HEK293 (cell line): ENCODE results near the gene SFN.

Experiments used
- GLI2 ChIP-seq: fragments of 450-650 bp; formaldehyde crosslinking; IDR thresholded peaks from 2 replicates; pipeline ENCODE4; 2017; ENCODE audit warnings: missing biosample characterization, missing genetic modification characterization, low read depth, borderline replicate concordance
- INSM2 ChIP-seq: fragments of 450-650 bp; formaldehyde crosslinking; IDR thresholded peaks from 2 replicates; pipeline ENCODE4 v1.5.1; 2016; ENCODE audit warnings: missing biosample characterization, missing genetic modification characterization
- KLF8 ChIP-seq: fragments of 450-650 bp; formaldehyde crosslinking; IDR thresholded peaks from 2 replicates; pipeline ENCODE4 v1.5.1; 2016; ENCODE audit warnings: missing biosample characterization, missing genetic modification characterization
- PRDM6 ChIP-seq: fragments of 450-650 bp; formaldehyde crosslinking; IDR thresholded peaks from 2 replicates; pipeline ENCODE4 v1.5.1; 2017; ENCODE audit warnings: missing biosample characterization, missing genetic modification characterization
- YY2 ChIP-seq: fragments of 450-650 bp; formaldehyde crosslinking; IDR thresholded peaks from 2 replicates; pipeline ENCODE4 v1.5.1; 2016; ENCODE audit warnings: missing biosample characterization, missing genetic modification characterization
- ZBTB20 ChIP-seq: fragments of 450-650 bp; formaldehyde crosslinking; IDR thresholded peaks from 2 replicates; pipeline ENCODE4 v1.5.1; 2016; ENCODE audit warnings: missing biosample characterization, missing genetic modification characterization
- ZBTB8A ChIP-seq: fragments of 450-650 bp; formaldehyde crosslinking; IDR thresholded peaks from 2 replicates; pipeline ENCODE4 v1.5.1; 2016; ENCODE audit warnings: missing biosample characterization, missing genetic modification characterization
- ZEB2 ChIP-seq: fragments of 450-650 bp; formaldehyde crosslinking; IDR thresholded peaks from 2 replicates; pipeline ENCODE4 v1.5.1; 2016; ENCODE audit warnings: missing biosample characterization, missing genetic modification characterization
- ZNF146 ChIP-seq: fragments of 450-650 bp; formaldehyde crosslinking; IDR thresholded peaks from 2 replicates; pipeline ENCODE4 v1.5.1; 2016; ENCODE audit warnings: missing biosample characterization, missing genetic modification characterization
- ZNF16 ChIP-seq: fragments of 450-650 bp; formaldehyde crosslinking; IDR thresholded peaks from 2 replicates; pipeline ENCODE4 v1.5.1; 2016; ENCODE audit warnings: low read depth, missing biosample characterization, missing genetic modification characterization
- ZNF184 ChIP-seq: fragments of 450-650 bp; IDR thresholded peaks from 2 replicates; pipeline ENCODE4 v1.5.1; 2018; ENCODE audit warnings: missing biosample characterization, mild to moderate bottlenecking, missing genetic modification characterization
- ZNF335 ChIP-seq: fragments of 450-650 bp; formaldehyde crosslinking; conservative IDR thresholded peaks from 2 replicates; pipeline ENCODE4 v1.5.1; 2016; ENCODE audit warnings: missing biosample characterization, missing genetic modification characterization
- ZNF37A ChIP-seq: fragments of 450-650 bp; IDR thresholded peaks from 2 replicates; pipeline ENCODE4 v1.5.1; 2018; ENCODE audit warnings: missing biosample characterization, missing genetic modification characterization
- ZNF48 ChIP-seq: fragments of 450-650 bp; formaldehyde crosslinking; IDR thresholded peaks from 2 replicates; pipeline ENCODE4 v1.5.1; 2016; ENCODE audit warnings: missing biosample characterization, missing genetic modification characterization
- ZNF510 ChIP-seq: fragments of 450-650 bp; formaldehyde crosslinking; IDR thresholded peaks from 2 replicates; pipeline ENCODE4 v1.5.1; 2018; ENCODE audit warnings: mild to moderate bottlenecking, missing genetic modification characterization, missing biosample characterization; ENCODE audit not compliant: insufficient replicate concordance
- ZNF580 ChIP-seq: fragments of 450-650 bp; formaldehyde crosslinking; IDR thresholded peaks from 2 replicates; pipeline ENCODE4 v1.5.1; 2016; ENCODE audit warnings: missing biosample characterization, missing genetic modification characterization
- ZNF600 ChIP-seq: fragments of 450-650 bp; formaldehyde crosslinking; IDR thresholded peaks from 2 replicates; pipeline ENCODE4 v1.5.1; 2016; ENCODE audit warnings: missing biosample characterization, missing genetic modification characterization
- ZNF610 ChIP-seq: fragments of 450-650 bp; formaldehyde crosslinking; IDR thresholded peaks from 2 replicates; pipeline ENCODE4 v1.5.1; 2016; ENCODE audit warnings: missing biosample characterization, missing genetic modification characterization, borderline replicate concordance
- ZNF629 ChIP-seq: fragments of 450-650 bp; formaldehyde crosslinking; IDR thresholded peaks from 2 replicates; pipeline ENCODE4 v1.5.1; 2017; ENCODE audit warnings: missing biosample characterization, missing genetic modification characterization
- ZSCAN30 ChIP-seq: fragments of 450-650 bp; IDR thresholded peaks from 2 replicates; pipeline ENCODE4 v1.5.1; 2018; ENCODE audit warnings: missing biosample characterization, mild to moderate bottlenecking, missing genetic modification characterization, moderate library complexity
- ZXDB ChIP-seq: fragments of 450-650 bp; formaldehyde crosslinking; IDR thresholded peaks from 2 replicates; pipeline ENCODE4 v1.5.1; 2016; ENCODE audit warnings: missing biosample characterization, missing genetic modification characterization
- TF ChIP-seq, protein P1 (sequence below): fragments of 450-650 bp; formaldehyde crosslinking; IDR thresholded peaks from 2 replicates; pipeline ENCODE4 v1.5.1; 2017; ENCODE audit warnings: missing biosample characterization, missing genetic modification characterization
- TF ChIP-seq, protein P2 (sequence below): fragments of 450-650 bp; IDR thresholded peaks from 2 replicates; pipeline ENCODE4 v1.5.1; 2018; ENCODE audit warnings: missing biosample characterization, mild to moderate bottlenecking, missing genetic modification characterization
- TF ChIP-seq, protein P3 (sequence below): fragments of 450-650 bp; formaldehyde crosslinking; IDR thresholded peaks from 2 replicates; pipeline ENCODE4; 2016; ENCODE audit warnings: missing biosample characterization, missing genetic modification characterization
- TF ChIP-seq, protein P4 (sequence below): fragments of 450-650 bp; formaldehyde crosslinking; IDR thresholded peaks from 2 replicates; pipeline ENCODE4 v1.5.1; 2016; ENCODE audit warnings: missing biosample characterization, missing genetic modification characterization

Gene SFN

GRCh38 chr1:26826261-26827105, 36.5 kb upstream of the SFN start, which contains the start of gene ZDHHC18 (continued):
- no peak for TF ChIP-seq PRDM6 (tag by site-specific recombination)
- TF ChIP-seq, protein P1, sequence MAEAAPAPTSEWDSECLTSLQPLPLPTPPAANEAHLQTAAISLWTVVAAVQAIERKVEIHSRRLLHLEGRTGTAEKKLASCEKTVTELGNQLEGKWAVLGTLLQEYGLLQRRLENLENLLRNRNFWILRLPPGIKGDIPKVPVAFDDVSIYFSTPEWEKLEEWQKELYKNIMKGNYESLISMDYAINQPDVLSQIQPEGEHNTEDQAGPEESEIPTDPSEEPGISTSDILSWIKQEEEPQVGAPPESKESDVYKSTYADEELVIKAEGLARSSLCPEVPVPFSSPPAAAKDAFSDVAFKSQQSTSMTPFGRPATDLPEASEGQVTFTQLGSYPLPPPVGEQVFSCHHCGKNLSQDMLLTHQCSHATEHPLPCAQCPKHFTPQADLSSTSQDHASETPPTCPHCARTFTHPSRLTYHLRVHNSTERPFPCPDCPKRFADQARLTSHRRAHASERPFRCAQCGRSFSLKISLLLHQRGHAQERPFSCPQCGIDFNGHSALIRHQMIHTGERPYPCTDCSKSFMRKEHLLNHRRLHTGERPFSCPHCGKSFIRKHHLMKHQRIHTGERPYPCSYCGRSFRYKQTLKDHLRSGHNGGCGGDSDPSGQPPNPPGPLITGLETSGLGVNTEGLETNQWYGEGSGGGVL (tag by site-specific recombination): 0 out of 2 replicates have a peak, but pooled peaks have one; percentile 14
- TF ChIP-seq ZNF146 (tag by site-specific recombination): no peak
- TF ChIP-seq ZXDB (tag by site-specific recombination): 0 out of 2 replicates have a peak, but pooled peaks have one; percentile 38
- TF ChIP-seq KLF8: no peak
- no peak for TF ChIP-seq ZNF629 (tag by site-specific recombination)
- TF ChIP-seq ZNF184 (tag by site-specific recombination): no peak
- TF ChIP-seq, protein P2, sequence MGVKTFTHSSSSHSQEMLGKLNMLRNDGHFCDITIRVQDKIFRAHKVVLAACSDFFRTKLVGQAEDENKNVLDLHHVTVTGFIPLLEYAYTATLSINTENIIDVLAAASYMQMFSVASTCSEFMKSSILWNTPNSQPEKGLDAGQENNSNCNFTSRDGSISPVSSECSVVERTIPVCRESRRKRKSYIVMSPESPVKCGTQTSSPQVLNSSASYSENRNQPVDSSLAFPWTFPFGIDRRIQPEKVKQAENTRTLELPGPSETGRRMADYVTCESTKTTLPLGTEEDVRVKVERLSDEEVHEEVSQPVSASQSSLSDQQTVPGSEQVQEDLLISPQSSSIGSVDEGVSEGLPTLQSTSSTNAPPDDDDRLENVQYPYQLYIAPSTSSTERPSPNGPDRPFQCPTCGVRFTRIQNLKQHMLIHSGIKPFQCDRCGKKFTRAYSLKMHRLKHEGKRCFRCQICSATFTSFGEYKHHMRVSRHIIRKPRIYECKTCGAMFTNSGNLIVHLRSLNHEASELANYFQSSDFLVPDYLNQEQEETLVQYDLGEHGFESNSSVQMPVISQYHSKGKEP (tag by site-specific recombination): no peak
- no peak for TF ChIP-seq ZNF580 (tag by site-specific recombination)
- TF ChIP-seq ZNF48: no peak
- TF ChIP-seq, protein P3, sequence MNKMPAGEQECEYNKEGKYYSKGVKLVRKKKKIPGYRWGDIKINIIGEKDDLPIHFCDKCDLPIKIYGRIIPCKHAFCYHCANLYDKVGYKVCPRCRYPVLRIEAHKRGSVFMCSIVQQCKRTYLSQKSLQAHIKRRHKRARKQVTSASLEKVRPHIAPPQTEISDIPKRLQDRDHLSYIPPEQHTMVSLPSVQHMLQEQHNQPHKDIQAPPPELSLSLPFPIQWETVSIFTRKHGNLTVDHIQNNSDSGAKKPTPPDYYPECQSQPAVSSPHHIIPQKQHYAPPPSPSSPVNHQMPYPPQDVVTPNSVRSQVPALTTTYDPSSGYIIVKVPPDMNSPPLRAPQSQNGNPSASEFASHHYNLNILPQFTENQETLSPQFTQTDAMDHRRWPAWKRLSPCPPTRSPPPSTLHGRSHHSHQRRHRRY (tag by site-specific recombination): no peak
- TF ChIP-seq ZNF510 (tag by site-specific recombination): no peak
- TF ChIP-seq ZNF37A (tag by site-specific recombination): no peak
- TF ChIP-seq ZSCAN30 (tag by site-specific recombination): 0 out of 2 replicates have a peak, but pooled peaks have one; percentile 13
- no peak for TF ChIP-seq ZNF16 (tag by site-specific recombination)
- TF ChIP-seq ZNF610: no peak; the same call in 1 of the 2 replicates
- TF ChIP-seq ZBTB8A: peak; percentile 73; the same call in 1 of the 2 replicates
- no peak for TF ChIP-seq YY2 (tag by site-specific recombination)
- no peak for TF ChIP-seq GLI2
- TF ChIP-seq ZEB2 (tag by site-specific recombination): peak; percentile 70
- TF ChIP-seq INSM2 (tag by site-specific recombination): no peak
- peak; percentile 52; the same call in 1 of the 2 replicates for TF ChIP-seq ZNF600 (tag by site-specific recombination)
- TF ChIP-seq, protein P4, sequence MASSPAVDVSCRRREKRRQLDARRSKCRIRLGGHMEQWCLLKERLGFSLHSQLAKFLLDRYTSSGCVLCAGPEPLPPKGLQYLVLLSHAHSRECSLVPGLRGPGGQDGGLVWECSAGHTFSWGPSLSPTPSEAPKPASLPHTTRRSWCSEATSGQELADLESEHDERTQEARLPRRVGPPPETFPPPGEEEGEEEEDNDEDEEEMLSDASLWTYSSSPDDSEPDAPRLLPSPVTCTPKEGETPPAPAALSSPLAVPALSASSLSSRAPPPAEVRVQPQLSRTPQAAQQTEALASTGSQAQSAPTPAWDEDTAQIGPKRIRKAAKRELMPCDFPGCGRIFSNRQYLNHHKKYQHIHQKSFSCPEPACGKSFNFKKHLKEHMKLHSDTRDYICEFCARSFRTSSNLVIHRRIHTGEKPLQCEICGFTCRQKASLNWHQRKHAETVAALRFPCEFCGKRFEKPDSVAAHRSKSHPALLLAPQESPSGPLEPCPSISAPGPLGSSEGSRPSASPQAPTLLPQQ (tag by site-specific recombination): peak; percentile 52; the same call in 1 of the 2 replicates
- TF ChIP-seq ZBTB20 (tag by site-specific recombination): peak; percentile 54
- TF ChIP-seq ZNF335: peak; percentile 100
